ENCODE measurements around the gene ELF1.

DNA sequence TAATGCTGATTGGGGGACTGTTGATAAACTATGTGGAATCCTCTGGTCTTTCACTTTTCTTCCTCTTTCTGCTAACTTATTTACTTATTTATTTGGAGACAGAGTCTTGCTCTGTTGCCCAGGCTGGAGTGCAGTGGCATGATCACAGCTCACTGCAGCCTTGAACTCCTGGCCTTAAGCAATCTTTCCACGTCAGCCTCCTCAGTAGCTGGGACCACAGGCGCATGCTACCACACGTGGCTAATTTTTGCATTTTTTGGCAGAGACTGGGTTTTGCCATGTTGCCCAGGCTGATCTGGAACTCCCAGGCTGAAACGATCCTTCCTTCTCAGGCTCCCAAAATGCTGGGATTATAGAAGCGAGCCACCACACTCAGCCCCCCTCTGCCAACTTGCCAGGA, 77.5 kb downstream of the ELF1 start:
- TF ChIP-seq, protein P1, sequence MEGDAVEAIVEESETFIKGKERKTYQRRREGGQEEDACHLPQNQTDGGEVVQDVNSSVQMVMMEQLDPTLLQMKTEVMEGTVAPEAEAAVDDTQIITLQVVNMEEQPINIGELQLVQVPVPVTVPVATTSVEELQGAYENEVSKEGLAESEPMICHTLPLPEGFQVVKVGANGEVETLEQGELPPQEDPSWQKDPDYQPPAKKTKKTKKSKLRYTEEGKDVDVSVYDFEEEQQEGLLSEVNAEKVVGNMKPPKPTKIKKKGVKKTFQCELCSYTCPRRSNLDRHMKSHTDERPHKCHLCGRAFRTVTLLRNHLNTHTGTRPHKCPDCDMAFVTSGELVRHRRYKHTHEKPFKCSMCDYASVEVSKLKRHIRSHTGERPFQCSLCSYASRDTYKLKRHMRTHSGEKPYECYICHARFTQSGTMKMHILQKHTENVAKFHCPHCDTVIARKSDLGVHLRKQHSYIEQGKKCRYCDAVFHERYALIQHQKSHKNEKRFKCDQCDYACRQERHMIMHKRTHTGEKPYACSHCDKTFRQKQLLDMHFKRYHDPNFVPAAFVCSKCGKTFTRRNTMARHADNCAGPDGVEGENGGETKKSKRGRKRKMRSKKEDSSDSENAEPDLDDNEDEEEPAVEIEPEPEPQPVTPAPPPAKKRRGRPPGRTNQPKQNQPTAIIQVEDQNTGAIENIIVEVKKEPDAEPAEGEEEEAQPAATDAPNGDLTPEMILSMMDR (conservative IDR thresholded peaks at IDR 0.05 in 1 of 2, IDR thresholded peaks at IDR 0.05 in 1 of 2; ENCODE audit: low read depth in 1 of 2, low read length in 2 of 2): no peak
- no peak for TF ChIP-seq EZH2 (IDR thresholded peaks at IDR 0.05; ENCODE audit: low read length, missing control alignments)

All from fibroblast of lung (primary cell).